ENCODE measurements around the gene MX1.
"Not testable (repeated sequence)": the region's sequence is repeated elsewhere in the genome, so short reads cannot be mapped to it uniquely, and the experiment has no call there.

Gene MX1

GRCh38 chr21:41407541-41408460, 18.2 kb upstream of the MX1 start:
- no peak for DNase-seq (ENCODE audit: low read depth)

GRCh38 chr21:41410361-41410760, 15.7 kb upstream of the MX1 start:
- DNase-seq (ENCODE audit: low read depth), result no peak

- DNase-seq (ENCODE audit: low read depth), result no peak
Measured at GRCh38 chr21:41410767-41411448, 15.1 kb upstream of the MX1 start.

- no peak for DNase-seq (ENCODE audit: low read depth)
Measured at GRCh38 chr21:41411449-41412089, 14.5 kb upstream of the MX1 start.

GRCh38 chr21:41417505-41417904, 8.5 kb upstream of the MX1 start:
- not testable (repeated sequence) for DNase-seq (ENCODE audit: low read depth)

- DNase-seq (ENCODE audit: low read depth), result no peak
Measured at GRCh38 chr21:41418393-41418792, 7.6 kb upstream of the MX1 start.

GRCh38 chr21:41418956-41419680, 6.9 kb upstream of the MX1 start:
- DNase-seq (ENCODE audit: low read depth), result no peak

- DNase-seq (ENCODE audit: low read depth), result peak; percentile 53
Measured at GRCh38 chr21:41419921-41420862, 5.8 kb upstream of the MX1 start.

GRCh38 chr21:41420998-41421397, 5.0 kb upstream of the MX1 start:
- DNase-seq (ENCODE audit: low read depth), result not testable (repeated sequence)

GRCh38 chr21:41422546-41423304, 3.3 kb upstream of the MX1 start:
- no peak for DNase-seq (ENCODE audit: low read depth)

- not testable (repeated sequence) for DNase-seq (ENCODE audit: low read depth)
Measured at GRCh38 chr21:41423305-41423636, 2.8 kb upstream of the MX1 start.

- DNase-seq (ENCODE audit: low read depth), result no peak
Measured at GRCh38 chr21:41425588-41425953, 468 bp upstream of the MX1 start.

- no peak for DNase-seq (ENCODE audit: low read depth)
Measured at GRCh38 chr21:41426676-41427404, 801 bp downstream of the MX1 start.

GRCh38 chr21:41427556-41427955, 1.5 kb downstream of the MX1 start:
- DNase-seq (ENCODE audit: low read depth), result no peak

GRCh38 chr21:41428311-41428710, 2.3 kb downstream of the MX1 start:
- no peak for DNase-seq (ENCODE audit: low read depth)

GRCh38 chr21:41428847-41429246, 2.8 kb downstream of the MX1 start:
- DNase-seq (ENCODE audit: low read depth), result no peak

GRCh38 chr21:41429305-41429704, 3.3 kb downstream of the MX1 start:
- no peak for DNase-seq (ENCODE audit: low read depth)

GRCh38 chr21:41429925-41430491, 4.0 kb downstream of the MX1 start:
- DNase-seq (ENCODE audit: low read depth), result no peak

- DNase-seq (ENCODE audit: low read depth), result no peak
Measured at GRCh38 chr21:41431788-41432548, 5.9 kb downstream of the MX1 start.
